Endodermal cell (in vitro differentiated cells): ENCODE data around the gene ADCYAP1R1. TPM values are rescaled to one million over a fixed set of nuclear protein-coding genes. Genes with fewer than 3 reads are reported as not detected.
"Not testable (repeated sequence)": the region's sequence is repeated elsewhere in the genome, so short reads cannot be mapped to it uniquely, and the experiment has no call there.

ENCODE experiments used
- DNase-seq: peaks from one replicate; pipeline ENCODE4 v3.0.0-alpha.2; 2017
- H3K27ac ChIP-seq: 2 replicates; pipeline ENCODE4 v1.5.1; 2013; ENCODE audit warnings: mild to moderate bottlenecking, low read depth, low read length, moderate library complexity
- H3K27me3 ChIP-seq: 2 replicates; pipeline ENCODE4 v1.6.1; 2013; ENCODE audit warnings: mild to moderate bottlenecking, low read length, moderate library complexity; ENCODE audit not compliant: insufficient read depth, control insufficient read depth, poor library complexity, severe bottlenecking
- H3K36me3 ChIP-seq: 2 replicates; pipeline ENCODE4 v1.7.0; 2013; ENCODE audit warnings: mild to moderate bottlenecking, low read length, moderate library complexity; ENCODE audit not compliant: control insufficient read depth, insufficient read depth
- H3K4me1 ChIP-seq: one replicate; pipeline ENCODE4 v1.7.0; 2013; ENCODE audit warnings: low read length; ENCODE audit not compliant: control insufficient read depth, insufficient read depth
- H3K4me3 ChIP-seq: 2 replicates; pipeline ENCODE4 v1.5.1; 2013; ENCODE audit warnings: mild to moderate bottlenecking, low read length, moderate library complexity
- H3K9ac ChIP-seq: 2 replicates; pipeline ENCODE4 v1.6.1; 2013; ENCODE audit warnings: mild to moderate bottlenecking, low read length, moderate library complexity; ENCODE audit not compliant: poor library complexity, severe bottlenecking; ENCODE audit errors: extremely low read depth
- H3K9me3 ChIP-seq: 2 replicates; pipeline ENCODE4 v1.6.1; 2013; ENCODE audit warnings: mild to moderate bottlenecking, low read length, moderate library complexity; ENCODE audit not compliant: control insufficient read depth
- H3K27ac Mint-ChIP-seq: 2 replicates; pipeline ENCODE4 v1.8.0; 2020; ENCODE audit warnings: mixed read lengths
- H3K27me3 Mint-ChIP-seq: 2 replicates; pipeline ENCODE4 v1.8.0; 2021; ENCODE audit warnings: mild to moderate bottlenecking, mixed read lengths; ENCODE audit not compliant: insufficient read depth
- H3K36me3 Mint-ChIP-seq: 2 replicates; pipeline ENCODE4 v1.8.0; 2020; ENCODE audit warnings: low read depth, mixed read lengths
- H3K4me1 Mint-ChIP-seq: 2 replicates; pipeline ENCODE4 v1.8.0; 2020; ENCODE audit warnings: mixed read lengths
- H3K4me3 Mint-ChIP-seq: 2 replicates; pipeline ENCODE4 v1.8.0; 2020; ENCODE audit warnings: mild to moderate bottlenecking, moderate library complexity, mixed read lengths
- H3K9me3 Mint-ChIP-seq: 2 replicates; pipeline ENCODE4 v1.8.0; 2020; ENCODE audit warnings: mild to moderate bottlenecking, mixed read lengths
- CTCF ChIP-seq: fragments of 200-600 bp; sonication (generic); conservative IDR thresholded peaks from 2 replicates; pipeline ENCODE4 v1.5.0; 2021; ENCODE audit warnings: antibody characterized with exemption, mild to moderate bottlenecking
- WGBS, 2 experiments: methylation state at CpG; one replicate each; pipeline versions ENCODE4 v1.1.5 to v1.1.7; 2013; ENCODE audit warnings: missing lambda C conversion rate in 2 of 2, mixed read lengths in 1 of 2; ENCODE audit not compliant: insufficient coverage in 1 of 2, insufficient read length in 1 of 2; 5-methylcytosine and 5-hydroxymethylcytosine counted together
- total RNA-seq, 2 donors: library from RNA; stranded (reverse); fragmentation: NEBNext Ultra II Directional in 1 of 2; extraction: Animal tissue kit (Norgen Biotek cat#: 25700) in 1 of 2; gene quantifications; 2 replicates in 1 of 2; 3 replicates in 1 of 2; pipeline ENCODE4 v1.2.1, GENCODE V29; 2021

ADCYAP1R1 gene
- total RNA-seq, 2 donors from 2014 or later: 1.2 to 2.1 TPM

GRCh38 chr7:31146030-31146429 is 93.9 kb downstream of the ADCYAP1R1 start:
- peaks cover 5% of the 10 kb centered on the region for H3K27me3 Mint-ChIP-seq

GRCh38 chr7:31146538-31146937 is 94.4 kb downstream of the ADCYAP1R1 start:
- H3K4me1 ChIP-seq: no peaks in the 10 kb centered on the region
- no peak for TF ChIP-seq CTCF
- Mint-ChIP-seq H3K36me3 (no peaks in the 10 kb centered on the region), H3K27me3 (peaks cover 5% of the 10 kb centered on the region), H3K4me3 (no peak overlapping the region), H3K9me3 (peaks cover 4% of the 10 kb centered on the region), H3K4me1 (no peaks in the 10 kb centered on the region), H3K27ac (no peak overlapping the region)
- H3K4me3 ChIP-seq: no peak overlapping the region
- no peaks in the 10 kb centered on the region for H3K36me3 ChIP-seq
- no peak overlapping the region for H3K27ac ChIP-seq
- H3K27me3 ChIP-seq: no peaks in the 10 kb centered on the region
- H3K9me3 ChIP-seq: no peaks in the 10 kb centered on the region
- DNase-seq: no peak
- no peak overlapping the region for H3K9ac ChIP-seq
- WGBS, 2 experiments: 90 to 93% methylated on average over 1 to 3 of the region's 4 CpGs

More at GRCh38 chr7:31146030-31146429, 93.9 kb downstream of the ADCYAP1R1 start:
- TF ChIP-seq CTCF: no peak
- Histone ChIP-seq H3K27me3 (no peaks in the 10 kb centered on the region), H3K9ac (no peak overlapping the region), H3K4me1 (no peaks in the 10 kb centered on the region), H3K36me3 (no peaks in the 10 kb centered on the region), H3K4me3 (no peak overlapping the region), H3K9me3 (no peaks in the 10 kb centered on the region), H3K27ac (no peak overlapping the region)
- Mint-ChIP-seq H3K27ac (no peak overlapping the region), H3K36me3 (no peaks in the 10 kb centered on the region), H3K4me1 (no peaks in the 10 kb centered on the region), H3K4me3 (no peak overlapping the region), H3K9me3 (peaks cover 4% of the 10 kb centered on the region)
- 100% methylated on average over 1 of the region's 1 CpG for WGBS, 2 experiments
- DNase-seq: no peak

- Histone ChIP-seq H3K27me3 (no peaks in the 10 kb centered on the region), H3K4me3 (no peak overlapping the region), H3K4me1 (no peaks in the 10 kb centered on the region), H3K36me3 (no peaks in the 10 kb centered on the region), H3K9me3 (no peaks in the 10 kb centered on the region), H3K27ac (no peak overlapping the region), H3K9ac (no peak overlapping the region)
- H3K36me3 Mint-ChIP-seq: no peaks in the 10 kb centered on the region
- H3K9me3 Mint-ChIP-seq: peaks cover 21% of the 10 kb centered on the region
- no peak for TF ChIP-seq CTCF
- H3K4me1 Mint-ChIP-seq: no peaks in the 10 kb centered on the region
- no peak overlapping the region for H3K4me3 Mint-ChIP-seq
- WGBS, 2 experiments: 80 to 88% methylated on average over 2 of the region's 2 CpGs
- DNase-seq: no peak
- H3K27me3 Mint-ChIP-seq: peaks cover 3% of the 10 kb centered on the region
- no peak overlapping the region for H3K27ac Mint-ChIP-seq
Observed at GRCh38 chr7:31151849-31152248, 99.7 kb downstream of the ADCYAP1R1 start.

- H3K36me3 Mint-ChIP-seq, H3K27me3 Mint-ChIP-seq, H3K4me1 ChIP-seq, H3K27ac Mint-ChIP-seq, H3K4me3 ChIP-seq, H3K9me3 ChIP-seq, H3K27me3 ChIP-seq, DNase-seq, H3K27ac ChIP-seq, H3K9ac ChIP-seq, H3K4me1 Mint-ChIP-seq, H3K4me3 Mint-ChIP-seq, H3K36me3 ChIP-seq: not testable (repeated sequence)
- peaks cover 21% of the 10 kb centered on the region for H3K9me3 Mint-ChIP-seq
- WGBS, 2 experiments: 87 to 91% methylated on average over 6 to 20 of the region's 20 CpGs
Observed at GRCh38 chr7:31153318-31153717, 101.2 kb downstream of the ADCYAP1R1 start.
